ENCODE results near the gene ERF.

DNA sequence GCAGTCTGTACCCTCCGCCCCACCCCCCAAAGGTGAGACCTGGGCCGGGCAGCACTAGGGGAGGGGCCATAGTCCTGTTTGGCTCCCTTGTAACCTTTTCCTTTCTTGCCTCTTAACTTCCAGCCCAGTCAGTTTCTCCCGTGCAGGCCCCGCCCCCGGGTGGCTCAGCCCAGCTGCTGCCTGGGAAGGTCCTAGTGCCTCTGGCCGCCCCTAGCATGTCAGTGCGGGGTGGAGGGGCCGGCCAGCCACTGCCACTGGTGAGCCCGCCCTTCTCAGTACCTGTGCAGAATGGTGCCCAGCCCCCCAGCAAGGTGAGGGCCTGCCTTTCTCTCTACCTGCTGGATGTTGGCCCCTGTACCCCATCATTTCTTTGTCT lies 36.5 kb upstream of the ERF start:
- TF ChIP-seq CEBPB (IDR thresholded peaks at IDR 0.05; ENCODE audit: low read depth, low read length): no peak
- no peak for TF ChIP-seq POLR2A (IDR thresholded peaks at IDR 0.05; ENCODE audit: low read depth, low read length)
- TF ChIP-seq RCOR1 (IDR thresholded peaks at IDR 0.05; ENCODE audit: insufficient replicate concordance, low read length): no peak
